Stimulated activated CD4-positive, alpha-beta T cell treated with anti-CD3 and anti-CD28 coated beads, Interleukin-1b, Interleukin-23, amount 100 ng/mL, for 24 hours (primary cell): ENCODE results near the gene PEX16.

Source experiments
- DNase-seq, 4 experiments: peaks; one replicate each; pipeline ENCODE4 v3.0.0-alpha.2; 2020; ENCODE audit warnings: low read depth in 4 of 4, low spot score in 1 of 4

The PEX16 gene

GRCh38 chr11:45931739-45932138 is 14.1 kb upstream of the PEX16 start:
- no peak for DNase-seq

DNA sequence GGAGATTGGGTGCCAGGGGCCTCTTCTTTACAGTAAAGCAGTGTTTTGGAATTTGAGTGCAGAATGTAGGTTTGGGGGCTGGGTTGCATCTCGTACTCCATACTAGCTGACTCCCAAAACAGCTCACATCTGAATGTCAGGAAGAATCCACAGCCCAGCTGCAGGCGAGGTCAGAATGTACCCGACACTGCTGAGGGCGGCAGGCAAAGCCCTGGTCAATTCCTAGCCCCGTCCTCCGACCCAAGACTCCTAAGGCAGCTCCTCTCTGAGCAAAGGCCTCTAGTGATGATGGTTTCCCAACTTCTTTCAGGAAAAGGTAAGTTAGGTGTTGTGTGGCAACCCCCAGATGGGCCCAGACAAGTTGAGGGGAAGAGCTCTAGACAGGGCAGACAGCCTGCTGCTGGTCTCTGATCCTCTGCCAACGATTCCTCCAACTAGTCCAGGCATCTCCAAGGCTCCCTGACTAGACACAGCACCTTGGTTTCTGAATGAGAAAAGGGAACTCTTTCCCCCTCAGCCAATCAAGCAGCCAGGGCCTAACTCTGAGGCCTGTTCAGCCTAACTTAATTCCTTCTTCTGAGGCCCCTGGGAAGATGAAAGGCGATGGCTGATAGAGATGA is 13.4 kb upstream of the PEX16 start:
- no peak for DNase-seq

DNA sequence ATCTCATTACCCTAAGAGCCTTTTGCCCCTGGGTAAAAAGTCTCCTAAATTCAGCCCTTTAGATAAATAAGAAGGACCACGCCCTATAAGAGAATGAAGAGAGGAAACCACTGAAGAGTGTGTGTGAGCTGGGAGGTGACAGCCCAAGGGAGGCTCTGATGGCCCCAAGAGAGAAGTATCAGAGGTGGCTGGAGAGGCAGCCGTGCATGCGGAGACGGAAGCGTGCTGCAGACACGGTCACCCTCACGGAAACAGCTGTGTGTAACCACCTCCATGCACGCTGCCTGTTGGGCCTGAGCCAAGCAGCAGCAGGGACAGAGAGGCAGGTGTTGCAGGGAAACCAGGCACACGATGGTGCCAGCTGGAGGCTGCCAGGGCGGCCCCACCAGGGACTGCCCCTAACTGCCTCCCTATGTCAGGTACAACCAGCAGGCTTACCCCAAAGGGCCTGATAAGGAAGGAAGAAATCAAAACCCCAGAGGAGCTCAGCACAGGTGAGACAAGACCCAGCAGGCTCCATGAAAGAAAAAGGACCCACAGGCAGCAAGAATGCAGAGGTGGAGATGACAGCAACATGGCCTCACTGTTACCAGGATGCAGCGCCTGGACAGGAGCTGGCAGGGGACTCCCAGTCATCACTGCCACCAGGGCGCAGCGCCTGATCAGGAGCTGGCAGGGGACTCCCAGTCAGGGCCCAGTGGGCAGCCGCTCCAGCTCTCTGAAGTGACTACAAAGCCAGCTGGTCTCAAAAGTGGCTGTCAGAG is 12.5 kb upstream of the PEX16 start:
- no peak for DNase-seq

DNA sequence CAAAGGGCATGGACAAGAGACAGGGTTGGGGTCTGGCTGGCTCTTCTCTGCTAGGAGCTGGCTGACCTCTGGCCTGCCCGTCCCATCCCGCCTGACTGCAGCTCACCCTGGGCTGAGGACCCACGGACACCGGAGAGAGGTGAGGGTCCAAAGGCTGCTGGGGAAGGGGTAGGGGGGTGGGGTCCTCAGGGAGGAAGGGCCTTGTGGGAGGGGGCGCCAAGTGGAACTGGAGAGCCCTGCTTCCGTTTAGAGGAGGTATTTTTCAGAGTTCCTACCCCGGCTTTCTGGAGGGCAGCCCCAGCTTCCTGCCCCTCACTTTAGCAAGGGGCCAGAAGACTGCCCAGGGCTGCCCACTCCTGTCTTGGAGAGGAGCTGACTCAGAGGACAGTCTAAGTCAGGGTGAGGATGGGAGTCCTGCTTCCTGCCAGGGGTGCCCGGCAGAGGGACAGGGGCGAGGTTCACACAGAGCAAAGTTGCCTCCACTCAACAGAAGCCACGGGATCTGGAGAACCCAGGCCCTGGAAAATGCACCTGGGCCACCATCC is 11.9 kb upstream of the PEX16 start:
- DNase-seq, result no peak

GRCh38 chr11:45928535-45929215 is 11.0 kb upstream of the PEX16 start:
- no peak for DNase-seq

- DNase-seq, result no peak
Measured at GRCh38 chr11:45927684-45928413, 10.2 kb upstream of the PEX16 start.

- no peak for DNase-seq
Measured at GRCh38 chr11:45927332-45927683, 9.6 kb upstream of the PEX16 start.

DNA sequence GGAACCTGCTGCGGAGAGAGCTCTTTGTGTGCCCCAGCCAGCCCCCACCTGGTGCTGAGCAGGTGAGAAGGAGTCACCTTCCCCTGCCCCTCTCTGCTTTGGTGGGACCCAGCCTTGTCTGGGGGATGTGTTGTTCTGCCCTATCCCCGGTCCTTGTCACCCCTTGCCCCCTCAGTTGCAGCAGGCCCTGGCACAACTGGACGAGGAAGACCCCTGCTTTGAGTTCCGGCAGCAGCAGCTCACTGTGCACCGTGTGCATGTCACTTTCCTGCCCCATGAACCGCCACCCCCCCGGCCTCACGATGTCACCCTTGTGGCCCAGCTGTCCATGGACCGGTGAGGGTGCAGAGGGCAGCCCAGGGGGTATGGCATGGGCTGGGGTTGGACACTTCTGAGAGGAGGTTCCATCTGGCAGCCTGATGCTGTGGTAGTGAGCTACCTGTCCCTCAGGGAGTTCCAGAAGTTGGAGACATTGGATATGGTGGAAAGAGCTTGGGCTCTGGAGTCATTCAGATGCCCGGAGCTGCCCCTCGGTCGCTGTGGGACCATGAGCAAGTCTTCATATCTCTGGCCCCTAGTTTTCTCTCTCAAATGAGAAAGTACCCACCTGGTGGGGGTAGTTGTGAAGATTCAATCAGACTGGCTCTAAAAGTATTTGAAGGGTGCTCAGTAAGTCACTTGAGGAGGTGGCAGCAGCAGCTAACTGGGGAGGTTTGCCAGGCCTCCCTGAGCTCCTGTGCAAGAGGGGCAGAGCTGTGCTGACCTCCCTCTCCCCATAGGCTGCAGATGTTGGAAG is 9.1 kb upstream of the PEX16 start:
- no peak for DNase-seq

DNA sequence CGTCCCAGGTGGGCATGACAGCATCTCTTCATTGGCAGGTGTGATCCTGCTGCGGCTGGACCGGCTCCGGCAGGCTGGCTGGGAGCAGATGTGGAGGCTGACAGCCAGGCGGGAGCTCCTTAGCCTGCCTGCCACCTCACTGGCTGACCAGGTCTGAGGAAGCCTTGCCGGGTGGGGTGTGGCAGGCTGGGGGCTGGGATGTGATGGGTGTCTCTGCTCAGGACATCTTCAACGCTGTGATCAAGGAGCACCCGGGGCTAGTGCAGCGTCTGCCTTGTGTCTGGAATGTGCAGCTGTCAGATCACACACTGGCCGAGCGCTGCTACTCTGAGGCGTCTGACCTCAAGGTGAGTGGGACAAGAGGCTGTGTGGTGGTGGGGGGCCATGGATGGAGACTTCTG is 8.3 kb upstream of the PEX16 start:
- no peak for DNase-seq

- no peak for DNase-seq
Measured at GRCh38 chr11:45925550-45925949, 7.9 kb upstream of the PEX16 start.

DNA sequence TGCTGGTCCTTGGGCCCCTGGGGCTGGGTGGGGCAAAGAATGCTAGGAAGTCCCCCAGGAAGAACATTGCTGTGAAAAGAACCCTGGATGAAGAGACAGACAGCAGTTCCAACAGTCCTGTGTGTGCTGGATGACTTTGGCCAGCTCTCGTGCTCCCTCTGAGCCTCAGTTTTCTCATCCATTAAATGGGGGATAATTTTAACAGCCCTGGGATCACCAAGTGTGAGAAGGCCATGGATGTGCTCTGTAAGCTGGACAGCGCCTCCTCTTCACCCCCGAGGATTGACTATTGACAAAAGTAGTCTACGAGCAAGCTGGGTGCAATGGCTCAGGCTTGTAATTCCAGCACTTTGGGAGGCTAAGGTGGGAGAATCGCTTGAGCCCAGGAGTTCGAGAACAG is 7.2 kb upstream of the PEX16 start:
- DNase-seq, result no peak

GRCh38 chr11:45924036-45924915 is 6.6 kb upstream of the PEX16 start:
- no peak for DNase-seq

DNA sequence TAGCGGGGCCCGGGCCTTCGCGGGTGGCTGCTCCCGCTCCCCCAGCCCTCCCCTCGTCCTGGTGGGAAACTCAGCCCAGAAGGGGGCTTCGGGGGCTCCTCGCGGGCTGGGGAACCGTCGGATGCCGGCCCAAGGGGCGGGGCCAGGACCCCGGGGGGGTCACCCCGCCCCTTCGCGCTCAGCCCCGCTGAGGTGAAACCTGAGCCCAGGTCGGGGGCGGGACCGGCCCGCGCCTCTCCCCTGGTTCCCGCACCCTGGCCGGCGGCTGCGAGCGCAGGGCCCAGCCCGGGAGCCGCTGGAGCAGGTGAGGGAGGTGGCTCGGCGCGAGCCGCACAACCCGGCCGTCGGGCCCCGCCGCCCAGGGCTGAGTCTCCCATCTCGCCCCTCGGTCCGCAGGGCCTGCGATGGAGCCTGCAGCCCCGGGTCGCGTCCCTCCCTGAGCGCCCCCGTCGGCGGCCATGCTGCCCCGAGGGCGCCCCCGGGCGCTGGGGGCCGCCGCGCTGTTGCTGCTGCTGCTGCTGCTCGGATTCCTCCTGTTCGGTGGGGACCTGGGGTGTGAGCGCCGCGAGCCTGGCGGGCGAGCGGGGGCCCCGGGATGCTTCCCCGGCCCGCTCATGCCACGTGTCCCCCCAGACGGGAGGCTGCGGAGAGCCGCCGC is 4.9 kb upstream of the PEX16 start, which contains the start of gene LARGE2:
Gene LARGE2 (plus strand): TSS at position 232 of the 658 bp plus-strand sequence. CDS start 227 bp downstream, at position 459.
- DNase-seq, result no peak

DNA sequence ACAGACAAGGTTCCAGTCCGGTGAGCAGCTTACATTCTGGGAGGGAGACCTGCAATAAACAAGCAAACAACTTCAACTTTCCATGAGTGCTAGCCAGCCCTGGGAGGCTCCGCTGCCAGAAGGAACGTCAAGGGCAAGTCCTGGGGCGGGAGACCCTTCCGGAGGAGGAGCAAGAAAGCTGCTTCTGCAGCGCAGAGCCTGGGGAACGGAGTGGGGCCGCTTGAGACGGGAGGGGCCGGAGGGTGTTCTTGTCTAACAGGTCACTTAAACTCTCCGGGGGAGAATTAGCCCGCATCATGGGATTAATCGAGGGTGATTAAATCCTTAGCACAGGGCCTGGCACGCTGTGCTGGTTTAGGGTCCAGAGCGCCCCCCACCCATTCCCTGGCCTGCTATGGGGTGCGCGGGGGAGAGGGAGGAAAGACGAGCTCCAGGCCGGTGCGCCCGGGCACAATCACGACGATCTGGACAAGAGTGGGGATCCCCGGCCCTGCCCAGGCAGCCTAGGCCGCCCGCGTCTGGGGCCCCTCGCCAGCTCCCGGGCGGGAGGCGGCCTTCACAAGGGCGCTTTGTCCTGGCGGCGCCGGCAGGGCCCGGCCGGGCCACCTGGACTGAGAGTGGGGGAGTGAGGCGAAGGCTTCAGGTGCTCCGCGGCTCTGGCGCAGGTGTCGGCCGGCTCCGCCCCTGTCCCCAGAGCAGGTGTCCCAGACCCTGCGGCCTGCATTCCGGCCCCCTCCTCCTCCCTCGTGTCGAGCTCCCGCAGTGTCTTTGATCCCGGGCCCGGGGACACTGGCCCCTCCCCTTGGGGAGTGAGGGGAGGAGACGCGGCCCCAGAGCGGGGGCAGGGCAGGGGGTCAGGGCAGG is 4.1 kb upstream of the PEX16 start:
- DNase-seq, result no peak

DNA sequence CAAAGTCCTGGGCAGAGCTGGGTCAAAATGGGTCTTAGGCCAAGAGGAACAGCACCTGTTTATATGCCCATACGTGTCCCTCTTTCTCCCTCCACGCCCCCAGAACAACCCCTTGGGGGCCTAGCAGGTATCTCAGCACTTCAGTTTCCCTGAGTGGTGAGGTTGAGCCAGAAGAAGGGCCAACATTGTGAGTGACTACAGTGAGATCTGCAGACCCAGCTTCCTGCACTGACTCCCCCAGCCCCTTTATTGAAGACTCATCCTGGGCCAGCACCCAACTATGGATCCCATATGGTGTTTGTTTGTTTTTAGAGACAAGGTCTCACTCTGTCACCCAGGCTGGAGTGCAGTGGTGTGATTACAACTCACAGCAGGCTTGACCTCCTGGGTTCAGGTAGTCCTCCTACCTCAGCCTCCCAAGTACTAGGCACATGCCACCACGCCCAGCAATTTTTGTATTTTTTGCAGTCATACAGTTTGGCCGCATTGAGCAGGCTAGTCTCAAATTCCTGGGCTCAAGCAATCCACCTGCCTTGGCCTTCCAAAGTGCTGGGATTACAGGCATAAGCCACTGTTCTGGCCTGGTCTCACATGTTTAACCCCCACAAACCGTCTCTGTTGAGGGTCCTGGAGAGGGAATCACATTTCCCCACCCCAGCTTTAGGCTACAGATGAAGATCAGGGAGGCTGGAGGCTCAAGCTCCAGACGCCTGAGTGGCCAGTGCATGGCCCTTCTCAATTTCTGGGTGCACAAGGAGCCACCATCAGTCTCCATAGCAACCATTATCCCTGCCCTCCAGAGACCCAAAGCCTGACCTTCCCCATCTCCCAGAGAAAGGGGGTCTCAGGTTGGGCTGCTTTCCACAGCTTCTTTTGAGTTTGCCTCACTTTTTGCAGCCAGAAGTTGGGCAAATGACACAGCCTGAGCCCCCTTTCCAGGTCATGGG is 3.1 kb upstream of the PEX16 start:
- DNase-seq, result no peak

GRCh38 chr11:45919806-45920530 is 2.3 kb upstream of the PEX16 start:
- DNase-seq, result no peak
